ENCODE results near the gene MYO18B. TPM values are rescaled to one million over a fixed set of nuclear protein-coding genes. Genes with fewer than 3 reads are reported as not detected.

The MYO18B gene
- total and polyA plus RNA-seq, 2 of the 8 experiments (the other 6 are each of a cell fraction or from before 2014, with no cell fraction given): 0.62 to 0.78 TPM

DNA sequence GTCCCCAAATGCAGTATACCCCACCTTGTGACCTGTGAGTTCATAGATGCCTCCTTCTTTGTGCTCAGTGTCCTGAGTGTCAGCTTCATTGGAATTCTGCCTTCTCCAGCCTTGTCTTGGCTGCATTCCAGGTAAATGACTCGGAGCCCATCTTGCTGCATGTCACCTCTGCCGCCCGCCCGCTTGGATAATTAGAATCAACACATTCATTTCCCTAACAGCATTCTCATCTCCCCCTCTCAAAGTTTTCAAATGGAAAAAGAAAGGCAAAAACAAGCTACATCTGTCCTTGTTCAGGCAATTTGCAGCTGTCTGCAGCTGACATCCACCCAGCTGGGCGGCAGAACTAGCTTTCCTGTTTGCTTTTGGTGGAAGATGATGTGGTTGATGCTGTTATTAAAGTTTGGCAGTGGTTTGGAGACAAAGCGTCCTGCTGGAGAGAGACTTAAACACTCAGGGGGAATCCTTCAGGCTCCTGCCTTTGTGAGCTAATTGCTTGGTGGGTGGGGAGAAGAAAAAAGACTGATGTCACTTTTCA is 228.5 kb downstream of the MYO18B start:
- Histone ChIP-seq H3K27me3 (replicated peaks in 1 of 4; ENCODE audit: control insufficient read depth in 3 of 4, extremely low read depth in 1 of 4, insufficient read depth in 3 of 4, low read length in 3 of 4) (no peaks in the 10 kb centered on the region), H3K4me1 (replicated peaks in 1 of 4; ENCODE audit: control insufficient read depth in 3 of 4, insufficient read depth in 4 of 4, low read length in 3 of 4) (peaks cover 4 to 15% (median 11%) of the 10 kb centered on the region in 4 experiments; a peak in 6 of 7 replicates), H3K4ac (replicated peaks; ENCODE audit: insufficient read length, low read depth, low read length) (no peak overlapping the region), H2BK15ac (ENCODE audit: low read length) (no peak overlapping the region), H3K18ac (ENCODE audit: extremely low read depth, low read length) (0 out of 2 replicates have a peak overlapping the region, but pooled peaks have one; percentile 39), H2BK20ac (ENCODE audit: low read length) (0 out of 2 replicates have a peak overlapping the region, but pooled peaks have one; percentile 29), H3K23ac (ENCODE audit: insufficient read length) (no peak overlapping the region), H3K9me3 (ENCODE audit: insufficient read depth in 2 of 2, low read depth in 1 of 2, low read length in 1 of 2) (no peaks in the 10 kb centered on the region), H2AFZ (ENCODE audit: low read length) (peak overlapping the region; percentile 75; the same call in 1 of the 2 replicates), H3K23me2 (ENCODE audit: low read depth, low read length) (peaks cover 4% of the 10 kb centered on the region; the same call in 1 of the 2 replicates), H3K79me1 (ENCODE audit: low read depth, low read length) (no peaks in the 10 kb centered on the region), H3K4me2 (ENCODE audit: insufficient read depth in 1 of 2, low read depth in 2 of 2, low read length in 2 of 2) (peak overlapping the region; percentile 38 to 63), H4K91ac (replicated peaks; ENCODE audit: insufficient read length, low read length) (no peak overlapping the region), H4K8ac (ENCODE audit: extremely low read depth, insufficient read depth, low read length) (no peak overlapping the region), H3K56ac (replicated peaks; ENCODE audit: insufficient read length, low read depth, low read length) (no peak overlapping the region), H3K9ac (replicated peaks in 1 of 4; ENCODE audit: extremely low read depth in 1 of 4, low read depth in 3 of 4, low read length in 3 of 4) (peak overlapping the region in 1 of 4 experiments; percentile 28; a peak in 3 of 7 replicates), H2BK5ac (ENCODE audit: low read depth, low read length) (peak overlapping the region; percentile 28), H4K20me1 (replicated peaks in 1 of 2; ENCODE audit: control insufficient read depth in 1 of 2, insufficient read depth in 2 of 2, low read length in 2 of 2) (no peaks in the 10 kb centered on the region), H3K14ac (ENCODE audit: insufficient read length) (no peak overlapping the region), H3K36me3 (ENCODE audit: control insufficient read depth in 2 of 4, insufficient read depth in 4 of 4, low read length in 3 of 4) (no peaks in the 10 kb centered on the region), H3K79me2 (ENCODE audit: control insufficient read depth in 1 of 2, insufficient read depth in 2 of 2, low read length in 2 of 2) (no peaks in the 10 kb centered on the region), H2AK5ac (ENCODE audit: low read depth, low read length) (no peak overlapping the region; the same call in 1 of the 2 replicates), H3K4me3 (ENCODE audit: extremely low read depth in 1 of 4, insufficient read depth in 2 of 4, low read depth in 3 of 4, low read length in 4 of 4) (peak overlapping the region in 1 of 4 experiments; percentile 7; a peak in 1 of 8 replicates), H2BK120ac (replicated peaks; ENCODE audit: low read depth, low read length) (no peak overlapping the region), H3K27ac (ENCODE audit: low read depth, low read length) (peak overlapping the region; percentile 2; the same call in 1 of the 2 replicates), H2BK12ac (ENCODE audit: low read depth, low read length) (peak overlapping the region; percentile 77), H4K5ac (ENCODE audit: insufficient read length, low read depth, low read length) (no peak overlapping the region)
- ChIA-PET CTCF (ENCODE audit: partially characterized antibody) (interaction anchor here (1.0 to 2.2 kb wide), 4 partner anchors 10 to 360 kb away, joined by 3 to 6 read pairs (median 4); no protein-coding TSS in a partner anchor), POLR2A (ENCODE audit: partially characterized antibody) (interaction anchor here (0.9 kb wide), 1 partner anchor 13 kb away, joined by 3 read pairs; no protein-coding TSS in a partner anchor)
- FAIRE-seq (no peak), DNase-seq (ENCODE audit: low read depth in 1 of 2, low spot score in 2 of 2) (peak in 1 of 2 experiments; percentile 34)
- TF ChIP-seq TEAD4 (IDR thresholded peaks at IDR 0.05; ENCODE audit: low read depth, low read length) (peak; percentile 62), JUND (IDR thresholded peaks at IDR 0.05; ENCODE audit: low read length) (no peak)
- TF ChIP-seq, protein P1, sequence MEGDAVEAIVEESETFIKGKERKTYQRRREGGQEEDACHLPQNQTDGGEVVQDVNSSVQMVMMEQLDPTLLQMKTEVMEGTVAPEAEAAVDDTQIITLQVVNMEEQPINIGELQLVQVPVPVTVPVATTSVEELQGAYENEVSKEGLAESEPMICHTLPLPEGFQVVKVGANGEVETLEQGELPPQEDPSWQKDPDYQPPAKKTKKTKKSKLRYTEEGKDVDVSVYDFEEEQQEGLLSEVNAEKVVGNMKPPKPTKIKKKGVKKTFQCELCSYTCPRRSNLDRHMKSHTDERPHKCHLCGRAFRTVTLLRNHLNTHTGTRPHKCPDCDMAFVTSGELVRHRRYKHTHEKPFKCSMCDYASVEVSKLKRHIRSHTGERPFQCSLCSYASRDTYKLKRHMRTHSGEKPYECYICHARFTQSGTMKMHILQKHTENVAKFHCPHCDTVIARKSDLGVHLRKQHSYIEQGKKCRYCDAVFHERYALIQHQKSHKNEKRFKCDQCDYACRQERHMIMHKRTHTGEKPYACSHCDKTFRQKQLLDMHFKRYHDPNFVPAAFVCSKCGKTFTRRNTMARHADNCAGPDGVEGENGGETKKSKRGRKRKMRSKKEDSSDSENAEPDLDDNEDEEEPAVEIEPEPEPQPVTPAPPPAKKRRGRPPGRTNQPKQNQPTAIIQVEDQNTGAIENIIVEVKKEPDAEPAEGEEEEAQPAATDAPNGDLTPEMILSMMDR (IDR thresholded peaks at IDR 0.05; ENCODE audit: control extremely low read depth in 1 of 3, insufficient read depth in 1 of 3, low read depth in 1 of 3, low read length in 3 of 3): no peak
- WGBS, 2 experiments (ENCODE audit: extremely low coverage in 1 of 2, insufficient coverage in 1 of 2, insufficient read length in 1 of 2, insufficient replicate concordance in 2 of 2, low coverage in 1 of 2, low lambda C conversion rate in 2 of 2, missing lambda C conversion rate in 1 of 2): 36% methylated on average over 6 of the region's 6 CpGs; no CpG with 5 or more reads in 1 of the 2 experiments
